GM12873 (cell line): ENCODE measurements around the gene FBXO10.

ENCODE experiments used
- TF ChIP-seq, protein P1 (sequence below): IDR thresholded peaks from 2 replicates; pipeline ENCODE4 v1.5.1; 2012; ENCODE audit warnings: low read depth, mild to moderate bottlenecking, moderate library complexity, low read length, control low read depth; ENCODE audit not compliant: insufficient read depth; ENCODE audit errors: missing control alignments

The FBXO10 gene

DNA sequence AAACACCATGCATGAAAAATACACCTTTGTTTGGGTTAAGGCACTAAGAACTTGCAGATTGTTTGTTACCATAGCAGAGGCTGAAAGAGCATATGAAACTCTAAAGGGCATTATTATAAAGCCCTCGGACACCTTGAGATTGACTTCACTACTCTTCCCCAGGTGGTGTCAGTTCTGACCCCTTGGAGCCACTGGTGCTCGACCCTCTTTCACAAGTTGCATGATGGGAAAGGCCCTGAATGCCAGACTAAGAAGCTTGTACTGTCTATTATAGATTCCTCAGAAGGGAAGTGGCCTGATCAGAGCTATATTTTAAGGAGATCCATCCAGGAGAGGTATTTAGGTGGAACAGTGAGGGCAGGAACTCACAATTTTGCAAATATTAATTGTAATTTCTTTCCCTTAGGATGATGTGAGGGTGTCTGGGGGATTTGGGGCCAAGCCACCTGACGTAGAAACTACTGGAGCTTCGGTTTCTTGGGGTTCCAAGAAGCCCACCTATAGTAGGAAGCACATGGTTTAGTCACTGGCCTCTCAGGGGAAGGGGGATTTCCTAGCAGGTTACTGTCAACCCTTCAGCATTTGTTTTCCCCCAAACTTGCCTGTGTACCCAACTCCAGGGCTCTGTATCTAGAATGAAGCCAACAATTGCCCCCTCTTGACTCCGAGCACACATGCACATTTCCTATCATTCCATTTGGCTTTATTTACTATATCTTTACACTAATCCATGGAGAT, 16.2 kb downstream of the FBXO10 start:
- TF ChIP-seq, protein P1, sequence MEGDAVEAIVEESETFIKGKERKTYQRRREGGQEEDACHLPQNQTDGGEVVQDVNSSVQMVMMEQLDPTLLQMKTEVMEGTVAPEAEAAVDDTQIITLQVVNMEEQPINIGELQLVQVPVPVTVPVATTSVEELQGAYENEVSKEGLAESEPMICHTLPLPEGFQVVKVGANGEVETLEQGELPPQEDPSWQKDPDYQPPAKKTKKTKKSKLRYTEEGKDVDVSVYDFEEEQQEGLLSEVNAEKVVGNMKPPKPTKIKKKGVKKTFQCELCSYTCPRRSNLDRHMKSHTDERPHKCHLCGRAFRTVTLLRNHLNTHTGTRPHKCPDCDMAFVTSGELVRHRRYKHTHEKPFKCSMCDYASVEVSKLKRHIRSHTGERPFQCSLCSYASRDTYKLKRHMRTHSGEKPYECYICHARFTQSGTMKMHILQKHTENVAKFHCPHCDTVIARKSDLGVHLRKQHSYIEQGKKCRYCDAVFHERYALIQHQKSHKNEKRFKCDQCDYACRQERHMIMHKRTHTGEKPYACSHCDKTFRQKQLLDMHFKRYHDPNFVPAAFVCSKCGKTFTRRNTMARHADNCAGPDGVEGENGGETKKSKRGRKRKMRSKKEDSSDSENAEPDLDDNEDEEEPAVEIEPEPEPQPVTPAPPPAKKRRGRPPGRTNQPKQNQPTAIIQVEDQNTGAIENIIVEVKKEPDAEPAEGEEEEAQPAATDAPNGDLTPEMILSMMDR = no peak

- TF ChIP-seq, protein P1 = no peak
Measured at GRCh38 chr9:37559125-37559524, 17.1 kb downstream of the FBXO10 start.

GRCh38 chr9:37555786-37556185, 20.4 kb downstream of the FBXO10 start:
- TF ChIP-seq, protein P1 = no peak

DNA sequence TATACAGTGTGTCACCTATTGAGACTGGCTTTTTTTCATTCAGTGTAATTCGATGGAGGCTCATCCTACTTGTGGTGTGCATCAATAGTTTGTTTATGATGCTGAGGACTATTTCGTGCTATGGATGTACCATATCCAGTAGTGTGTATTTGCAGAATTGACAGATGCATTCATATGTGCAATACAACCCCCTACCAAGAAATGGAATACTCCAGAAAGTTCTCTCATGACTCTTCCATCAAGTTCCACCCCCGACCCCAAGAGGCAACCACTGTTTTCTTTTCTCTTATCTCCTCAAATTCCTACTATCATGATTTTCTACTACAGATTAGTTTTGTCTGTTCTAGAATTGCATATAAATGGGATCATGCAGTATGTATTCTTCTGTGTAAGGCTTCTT, 21.9 kb downstream of the FBXO10 start:
- TF ChIP-seq, protein P1 = no peak

GRCh38 chr9:37551888-37552287, 24.3 kb downstream of the FBXO10 start:
- TF ChIP-seq, protein P1 = no peak

- TF ChIP-seq, protein P1 = no peak
Measured at GRCh38 chr9:37551468-37551867, 24.7 kb downstream of the FBXO10 start.

- TF ChIP-seq, protein P1 = no peak
Measured at GRCh38 chr9:37550781-37551180, 25.4 kb downstream of the FBXO10 start.
